ENCODE data around the gene TAPBPL. TPM values are rescaled to one million over a fixed set of nuclear protein-coding genes. Genes with fewer than 3 reads are reported as not detected.

Gene TAPBPL
- total and polyA plus RNA-seq, 5 donors from 2014 or later: 28.0 to 72.7 (median 45.6) TPM

- Histone ChIP-seq H3K4me1 (ENCODE audit: control insufficient read depth, insufficient read depth, low read length, poor library complexity, severe bottlenecking) (peaks cover 67% of the 10 kb centered on the region), H3K4me3 (ENCODE audit: low read depth, low read length) (peak overlapping the region; percentile 91), H3K36me3 (ENCODE audit: control insufficient read depth, insufficient read depth, low read length) (peaks cover 34% of the 10 kb centered on the region), H3K27ac (ENCODE audit: insufficient read depth, low read length, poor library complexity, severe bottlenecking) (peak overlapping the region; percentile 99), H3K9me3 (ENCODE audit: control insufficient read depth in 2 of 2, low read length in 2 of 2) (no peaks in the 10 kb centered on the region), H3K27me3 (ENCODE audit: control insufficient read depth, insufficient read depth, low read length) (no peaks in the 10 kb centered on the region)
- peaks cover 49% of the 10 kb centered on the region for H3K36me3 Mint-ChIP-seq
- no peak for DNase-seq
- peak overlapping the region; percentile 95 to 99 (median 98) for H3K4me3 Mint-ChIP-seq
- peaks cover 6 to 91% (median 57%) of the 10 kb centered on the region in 4 donors for H3K4me1 Mint-ChIP-seq
- no peak for ATAC-seq (ENCODE audit: low read depth in 2 of 2)
- H3K27me3 Mint-ChIP-seq: no peaks in the 10 kb centered on the region
- H3K9me3 Mint-ChIP-seq: peaks cover 0 to 1% (median 0%) of the 10 kb centered on the region in 7 donors
- peak overlapping the region; percentile 98 to 99 (median 98) for H3K27ac Mint-ChIP-seq
Observed at GRCh38 chr12:6452245-6452943, 552 bp downstream of the TAPBPL start.

GRCh38 chr12:6452944-6453630, 1.2 kb downstream of the TAPBPL start:
- Mint-ChIP-seq H3K4me1 (peaks cover 6 to 88% (median 52%) of the 10 kb centered on the region in 4 donors), H3K27me3 (no peaks in the 10 kb centered on the region), H3K27ac (peak overlapping the region; percentile 98 to 99 (median 98)), H3K4me3 (peak overlapping the region; percentile 95 to 99 (median 98)), H3K36me3 (peaks cover 44% of the 10 kb centered on the region), H3K9me3 (peaks cover 0 to 1% (median 0%) of the 10 kb centered on the region in 7 donors)
- Histone ChIP-seq H3K4me3 (ENCODE audit: low read depth, low read length) (peak overlapping the region; percentile 91), H3K36me3 (ENCODE audit: control insufficient read depth, insufficient read depth, low read length) (peaks cover 36% of the 10 kb centered on the region), H3K27me3 (ENCODE audit: control insufficient read depth, insufficient read depth, low read length) (no peaks in the 10 kb centered on the region), H3K4me1 (ENCODE audit: control insufficient read depth, insufficient read depth, low read length, poor library complexity, severe bottlenecking) (peaks cover 60% of the 10 kb centered on the region), H3K27ac (ENCODE audit: insufficient read depth, low read length, poor library complexity, severe bottlenecking) (peak overlapping the region; percentile 99), H3K9me3 (ENCODE audit: control insufficient read depth in 2 of 2, low read length in 2 of 2) (no peaks in the 10 kb centered on the region)
- DNase-seq (peak in 1 of 3 donors; percentile 66), ATAC-seq (ENCODE audit: low read depth in 2 of 2) (no peak)

GRCh38 chr12:6457220-6457945, 5.5 kb downstream of the TAPBPL start:
- Mint-ChIP-seq H3K27ac (peak overlapping the region; percentile 71 to 97 (median 95)), H3K9me3 (peaks cover 0 to 1% (median 0%) of the 10 kb centered on the region in 7 donors), H3K4me3 (peak overlapping the region in 2 of 4 donors; percentile 27 to 39), H3K4me1 (peaks cover 25 to 93% (median 57%) of the 10 kb centered on the region in 4 donors), H3K27me3 (no peaks in the 10 kb centered on the region), H3K36me3 (peaks cover 47% of the 10 kb centered on the region)
- H3K9me3 ChIP-seq (ENCODE audit: control insufficient read depth in 2 of 2, low read length in 2 of 2): no peaks in the 10 kb centered on the region
- H3K4me1 ChIP-seq (ENCODE audit: control insufficient read depth, insufficient read depth, low read length, poor library complexity, severe bottlenecking): peaks cover 44% of the 10 kb centered on the region
- peak overlapping the region; percentile 31 for H3K27ac ChIP-seq (ENCODE audit: insufficient read depth, low read length, poor library complexity, severe bottlenecking)
- H3K36me3 ChIP-seq (ENCODE audit: control insufficient read depth, insufficient read depth, low read length): peaks cover 45% of the 10 kb centered on the region
- H3K4me3 ChIP-seq (ENCODE audit: low read depth, low read length): no peak overlapping the region
- H3K27me3 ChIP-seq (ENCODE audit: control insufficient read depth, insufficient read depth, low read length): no peaks in the 10 kb centered on the region
- no peak for DNase-seq
- ATAC-seq (ENCODE audit: low read depth in 2 of 2): no peak

- Histone ChIP-seq H3K36me3 (ENCODE audit: control insufficient read depth, insufficient read depth, low read length) (peaks cover 45% of the 10 kb centered on the region), H3K9me3 (ENCODE audit: control insufficient read depth in 2 of 2, low read length in 2 of 2) (no peaks in the 10 kb centered on the region), H3K27me3 (ENCODE audit: control insufficient read depth, insufficient read depth, low read length) (no peaks in the 10 kb centered on the region), H3K27ac (ENCODE audit: insufficient read depth, low read length, poor library complexity, severe bottlenecking) (peak overlapping the region; percentile 28), H3K4me3 (ENCODE audit: low read depth, low read length) (no peak overlapping the region), H3K4me1 (ENCODE audit: control insufficient read depth, insufficient read depth, low read length, poor library complexity, severe bottlenecking) (peaks cover 44% of the 10 kb centered on the region)
- Mint-ChIP-seq H3K4me3 (peak overlapping the region in 3 of 4 donors; percentile 36 to 74 (median 70)), H3K27ac (peak overlapping the region; percentile 87 to 97 (median 95)), H3K36me3 (peaks cover 49% of the 10 kb centered on the region), H3K4me1 (peaks cover 32 to 93% (median 60%) of the 10 kb centered on the region in 4 donors), H3K27me3 (no peaks in the 10 kb centered on the region), H3K9me3 (no peaks in the 10 kb centered on the region)
- no peak for ATAC-seq (ENCODE audit: low read depth in 2 of 2)
- DNase-seq: no peak
Observed at GRCh38 chr12:6458281-6459003, 6.6 kb downstream of the TAPBPL start.

GRCh38 chr12:6459004-6459337, 7.1 kb downstream of the TAPBPL start:
- H3K36me3 Mint-ChIP-seq: peaks cover 50% of the 10 kb centered on the region
- H3K4me1 Mint-ChIP-seq: peaks cover 35 to 93% (median 62%) of the 10 kb centered on the region in 4 donors
- H3K27ac ChIP-seq (ENCODE audit: insufficient read depth, low read length, poor library complexity, severe bottlenecking): peak overlapping the region; percentile 28
- peaks cover 44% of the 10 kb centered on the region for H3K4me1 ChIP-seq (ENCODE audit: control insufficient read depth, insufficient read depth, low read length, poor library complexity, severe bottlenecking)
- H3K9me3 ChIP-seq (ENCODE audit: control insufficient read depth in 2 of 2, low read length in 2 of 2): no peaks in the 10 kb centered on the region
- H3K27me3 Mint-ChIP-seq: no peaks in the 10 kb centered on the region
- DNase-seq: no peak
- ATAC-seq (ENCODE audit: low read depth in 2 of 2): no peak
- peak overlapping the region; percentile 8 to 74 (median 59) for H3K4me3 Mint-ChIP-seq
- H3K4me3 ChIP-seq (ENCODE audit: low read depth, low read length): no peak overlapping the region
- H3K9me3 Mint-ChIP-seq: no peaks in the 10 kb centered on the region
- H3K36me3 ChIP-seq (ENCODE audit: control insufficient read depth, insufficient read depth, low read length): peaks cover 45% of the 10 kb centered on the region
- H3K27me3 ChIP-seq (ENCODE audit: control insufficient read depth, insufficient read depth, low read length): no peaks in the 10 kb centered on the region
- peak overlapping the region; percentile 87 to 95 (median 91) for H3K27ac Mint-ChIP-seq

GRCh38 chr12:6460751-6461371, 9.0 kb downstream of the TAPBPL start:
- DNase-seq (peak in 1 of 3 donors; percentile 85), ATAC-seq (ENCODE audit: low read depth in 2 of 2) (no peak)
- Mint-ChIP-seq H3K36me3 (peaks cover 59% of the 10 kb centered on the region), H3K4me1 (peaks cover 30 to 91% (median 63%) of the 10 kb centered on the region in 4 donors), H3K27ac (peak overlapping the region; percentile 95 to 99 (median 96)), H3K9me3 (no peaks in the 10 kb centered on the region), H3K4me3 (peak overlapping the region; percentile 45 to 87 (median 83)), H3K27me3 (no peaks in the 10 kb centered on the region)
- Histone ChIP-seq H3K9me3 (ENCODE audit: control insufficient read depth in 2 of 2, low read length in 2 of 2) (no peaks in the 10 kb centered on the region), H3K27ac (ENCODE audit: insufficient read depth, low read length, poor library complexity, severe bottlenecking) (peak overlapping the region; percentile 96), H3K4me1 (ENCODE audit: control insufficient read depth, insufficient read depth, low read length, poor library complexity, severe bottlenecking) (peaks cover 55% of the 10 kb centered on the region), H3K27me3 (ENCODE audit: control insufficient read depth, insufficient read depth, low read length) (no peaks in the 10 kb centered on the region), H3K4me3 (ENCODE audit: low read depth, low read length) (peak overlapping the region; percentile 74), H3K36me3 (ENCODE audit: control insufficient read depth, insufficient read depth, low read length) (peaks cover 46% of the 10 kb centered on the region)
